PC-3 (cell line): ENCODE results near the gene LYZL2. TPM values are rescaled to one million over a fixed set of nuclear protein-coding genes. Genes with fewer than 3 reads are reported as not detected.

Source experiments
- total RNA-seq: library from RNA; depleted of rRNA; stranded (reverse); fragments of >200 nt; gene quantifications from 2 replicates; pipeline ENCODE4 v1.2.3, GENCODE V29; 2014; rRNA removed

LYZL2 gene
- total RNA-seq, 1 experiment from 2014 or later: not detected

Other genes with a start within 250 kb of the LYZL2 start
- 4.9 and 6.5 TPM in 2 replicates for gene MAP3K8, start 195.6 kb downstream of the LYZL2 start, total RNA-seq